Stimulated activated naive CD8-positive, alpha-beta T cell treated with anti-CD3 and anti-CD28 coated beads, Interleukin-15, Interleukin-2, amounts not matched to agents 100 ng/mL and 50 ng/mL, for 24 hours (primary cell): ENCODE measurements around the gene AAR2.

Experiments used
- H3K27ac Mint-ChIP-seq: one replicate; pipeline ENCODE4 v1.8.0; 2021; ENCODE audit warnings: mild to moderate bottlenecking, mixed read lengths
- H3K27me3 Mint-ChIP-seq: one replicate; pipeline ENCODE4 v1.8.0; 2021; ENCODE audit warnings: mixed read lengths
- H3K36me3 Mint-ChIP-seq: one replicate; pipeline ENCODE4 v1.8.0; 2021; ENCODE audit warnings: low read depth, mixed read lengths
- H3K4me1 Mint-ChIP-seq: one replicate; pipeline ENCODE4 v1.8.0; 2021; ENCODE audit warnings: low read depth, mixed read lengths
- H3K4me3 Mint-ChIP-seq: one replicate; pipeline ENCODE4 v1.8.0; 2021; ENCODE audit warnings: mild to moderate bottlenecking, mixed read lengths
- H3K9me3 Mint-ChIP-seq: one replicate; pipeline ENCODE4 v1.8.0; 2021; ENCODE audit warnings: mixed read lengths

The AAR2 gene

GRCh38 chr20:36261389-36262105 lies 25.3 kb downstream of the AAR2 start:
- no peaks in the 10 kb centered on the region for H3K27me3 Mint-ChIP-seq
- no peak overlapping the region for H3K4me3 Mint-ChIP-seq
- H3K27ac Mint-ChIP-seq = no peak overlapping the region
- H3K9me3 Mint-ChIP-seq = no peaks in the 10 kb centered on the region
- peaks cover 8% of the 10 kb centered on the region for H3K36me3 Mint-ChIP-seq
- H3K4me1 Mint-ChIP-seq = no peaks in the 10 kb centered on the region

GRCh38 chr20:36262440-36262839 lies 26.2 kb downstream of the AAR2 start:
- Mint-ChIP-seq H3K27ac (no peak overlapping the region), H3K9me3 (no peaks in the 10 kb centered on the region), H3K36me3 (no peaks in the 10 kb centered on the region), H3K4me1 (no peaks in the 10 kb centered on the region), H3K4me3 (no peak overlapping the region), H3K27me3 (no peaks in the 10 kb centered on the region)

GRCh38 chr20:36264426-36265246 lies 28.4 kb downstream of the AAR2 start:
- Mint-ChIP-seq H3K4me1 (no peaks in the 10 kb centered on the region), H3K27ac (no peak overlapping the region), H3K36me3 (no peaks in the 10 kb centered on the region), H3K9me3 (no peaks in the 10 kb centered on the region), H3K4me3 (no peak overlapping the region), H3K27me3 (no peaks in the 10 kb centered on the region)

- no peaks in the 10 kb centered on the region for H3K9me3 Mint-ChIP-seq
- H3K27me3 Mint-ChIP-seq = no peaks in the 10 kb centered on the region
- H3K4me3 Mint-ChIP-seq = no peak overlapping the region
- no peaks in the 10 kb centered on the region for H3K36me3 Mint-ChIP-seq
- H3K4me1 Mint-ChIP-seq = no peaks in the 10 kb centered on the region
- no peak overlapping the region for H3K27ac Mint-ChIP-seq
Measured at GRCh38 chr20:36266189-36266588, 29.9 kb downstream of the AAR2 start.

GRCh38 chr20:36267605-36268381 lies 31.5 kb downstream of the AAR2 start:
- Mint-ChIP-seq H3K36me3 (no peaks in the 10 kb centered on the region), H3K9me3 (no peaks in the 10 kb centered on the region), H3K4me3 (no peak overlapping the region), H3K27me3 (no peaks in the 10 kb centered on the region), H3K4me1 (no peaks in the 10 kb centered on the region), H3K27ac (no peak overlapping the region)

- Mint-ChIP-seq H3K27me3 (peaks cover 3% of the 10 kb centered on the region), H3K9me3 (no peaks in the 10 kb centered on the region), H3K4me1 (no peaks in the 10 kb centered on the region), H3K4me3 (no peak overlapping the region), H3K36me3 (no peaks in the 10 kb centered on the region), H3K27ac (no peak overlapping the region)
Measured at GRCh38 chr20:36268440-36269342, 32.4 kb downstream of the AAR2 start.

DNA sequence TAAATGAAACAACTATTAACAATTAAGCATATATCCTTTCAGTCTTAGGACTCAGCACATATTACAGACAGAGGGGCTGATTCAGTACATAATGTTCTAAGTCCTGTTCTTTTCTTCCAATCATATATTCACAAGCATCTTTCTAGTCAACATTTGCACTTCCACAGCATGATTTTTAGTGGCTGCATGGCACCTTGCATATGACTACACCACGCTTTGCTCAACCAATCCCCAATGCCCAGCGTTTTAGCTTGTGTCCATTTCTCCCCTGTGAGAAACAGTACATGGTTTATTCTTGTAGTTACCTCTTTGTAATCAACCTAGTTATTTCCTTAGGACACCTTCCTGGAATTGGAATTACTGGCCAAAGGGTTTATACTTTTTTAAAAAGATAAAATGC lies 33.2 kb downstream of the AAR2 start:
- Mint-ChIP-seq H3K27ac (no peak overlapping the region), H3K27me3 (peaks cover 7% of the 10 kb centered on the region)

GRCh38 chr20:36270744-36271638 lies 34.7 kb downstream of the AAR2 start:
- no peaks in the 10 kb centered on the region for H3K36me3 Mint-ChIP-seq
- peaks cover 7% of the 10 kb centered on the region for H3K27me3 Mint-ChIP-seq
- no peak overlapping the region for H3K4me3 Mint-ChIP-seq
- no peaks in the 10 kb centered on the region for H3K9me3 Mint-ChIP-seq
- no peak overlapping the region for H3K27ac Mint-ChIP-seq
- H3K4me1 Mint-ChIP-seq = no peaks in the 10 kb centered on the region

More for the DNA sequence above, 33.2 kb downstream of the AAR2 start:
- no peak overlapping the region for H3K4me3 Mint-ChIP-seq
- no peaks in the 10 kb centered on the region for H3K9me3 Mint-ChIP-seq
- H3K36me3 Mint-ChIP-seq = no peaks in the 10 kb centered on the region
- no peaks in the 10 kb centered on the region for H3K4me1 Mint-ChIP-seq

DNA sequence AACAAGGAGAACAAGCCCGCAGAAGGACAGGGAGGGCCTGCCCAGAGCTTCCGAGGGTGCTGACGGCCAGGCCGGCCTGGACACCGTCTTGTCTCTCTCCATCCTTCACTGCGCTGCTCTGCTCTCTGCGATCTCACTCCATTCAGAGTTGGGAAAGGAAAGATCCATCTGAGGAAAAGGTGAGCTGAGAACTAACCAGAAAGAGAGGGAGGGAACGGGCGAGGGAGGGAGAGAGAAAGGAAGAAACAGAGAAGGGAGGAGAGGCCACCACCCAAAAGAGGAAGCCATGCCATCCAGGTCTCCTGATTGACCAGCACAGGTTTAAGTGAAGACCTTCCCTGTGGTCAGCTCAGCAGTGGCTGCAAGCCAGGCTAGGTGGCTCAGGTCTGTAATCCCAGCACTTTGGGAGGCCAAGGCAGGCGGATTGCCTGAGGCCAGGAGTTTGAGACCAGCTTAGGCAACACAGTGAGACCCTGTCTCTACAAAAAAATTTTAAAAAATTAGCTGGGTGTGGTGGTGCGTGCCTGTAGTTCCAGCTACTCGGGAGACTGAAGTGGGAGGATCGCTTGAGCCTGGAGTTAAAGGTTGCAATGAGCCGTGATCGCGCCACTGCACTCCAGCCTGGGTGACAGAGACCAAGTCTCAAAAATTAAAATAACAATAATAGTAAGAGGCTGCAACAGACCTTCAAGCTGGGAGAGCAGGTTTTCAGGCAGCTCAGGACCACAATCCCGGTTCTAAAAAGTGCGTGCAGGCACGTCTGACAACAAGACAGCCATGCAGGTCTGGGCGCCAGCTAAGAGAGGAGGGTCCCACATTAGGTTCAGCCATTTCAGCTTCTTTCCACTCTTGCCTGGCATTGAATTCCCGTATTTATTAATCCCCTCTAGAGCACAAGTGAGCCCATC lies 35.6 kb downstream of the AAR2 start:
- Mint-ChIP-seq H3K4me1 (no peaks in the 10 kb centered on the region), H3K4me3 (no peak overlapping the region), H3K36me3 (no peaks in the 10 kb centered on the region), H3K27ac (no peak overlapping the region), H3K27me3 (peaks cover 7% of the 10 kb centered on the region), H3K9me3 (no peaks in the 10 kb centered on the region)

DNA sequence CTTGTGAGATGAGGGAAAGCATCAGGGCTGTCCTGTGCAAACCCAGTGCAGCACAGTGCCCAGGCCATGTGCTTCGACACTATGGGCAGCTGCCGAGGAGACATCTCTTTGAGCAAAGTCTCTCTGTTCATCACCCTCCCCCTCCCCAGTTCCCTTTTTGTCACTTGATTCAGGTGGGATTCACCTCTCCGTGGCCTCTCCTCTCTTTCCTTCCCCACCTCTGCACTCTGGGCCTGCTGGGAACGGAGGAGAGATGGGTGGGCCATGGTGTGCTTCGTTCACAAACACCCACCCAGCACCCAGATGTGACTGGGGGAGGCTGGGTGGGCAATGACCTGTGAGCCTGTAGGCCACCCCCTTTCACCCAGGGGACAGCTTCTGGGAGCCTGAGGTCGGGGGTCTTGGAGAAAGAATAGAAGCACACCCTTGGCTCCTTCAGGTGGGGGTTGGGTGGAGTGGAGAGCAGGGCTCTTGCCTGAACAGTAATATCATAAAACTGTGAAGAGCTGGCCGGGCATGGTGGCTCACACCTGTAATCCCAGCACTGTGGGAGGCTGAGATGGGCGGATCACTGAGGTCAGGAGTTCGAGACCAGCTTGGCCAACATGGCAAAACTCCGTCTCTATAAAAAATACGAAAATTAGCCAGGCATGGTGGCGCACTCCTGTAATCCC lies 36.4 kb downstream of the AAR2 start:
- Mint-ChIP-seq H3K4me3 (no peak overlapping the region), H3K9me3 (no peaks in the 10 kb centered on the region), H3K27me3 (peaks cover 7% of the 10 kb centered on the region), H3K4me1 (no peaks in the 10 kb centered on the region), H3K36me3 (no peaks in the 10 kb centered on the region), H3K27ac (no peak overlapping the region)

- Mint-ChIP-seq H3K9me3 (no peaks in the 10 kb centered on the region), H3K36me3 (no peaks in the 10 kb centered on the region), H3K27ac (no peak overlapping the region), H3K4me3 (no peak overlapping the region), H3K4me1 (no peaks in the 10 kb centered on the region), H3K27me3 (peaks cover 7% of the 10 kb centered on the region)
Measured at GRCh38 chr20:36273414-36274180, 37.3 kb downstream of the AAR2 start.
